HEK293 (cell line): Measurements from ENCODE around the gene SGIP1.
A peak's percentile ranks its signal among the peaks of the same experiment; 100 is the strongest.
"Not testable (repeated sequence)": the region's sequence is repeated elsewhere in the genome, so short reads cannot be mapped to it uniquely, and the experiment has no call there.

Experiments
- CTCF ChIA-PET: fragments of 350-600 bp; formaldehyde crosslinking; extraction: SDS; loops from one replicate; lab custom pipeline; 2021; ENCODE audit warnings: antibody characterized with exemption; lab: Yijun Ruan, JAX
- POLR2A ChIA-PET: fragments of 300-600 bp; formaldehyde crosslinking; extraction: SDS; loops from one replicate; lab custom pipeline; 2020; ENCODE audit warnings: antibody characterized with exemption, inconsistent platforms; lab: Yijun Ruan, JAX
- H3K27ac ChIP-seq: fragments of 200-500 bp; sonication (Bioruptor generic); 2 replicates; pipeline ENCODE4 v1.5.1; 2014; ENCODE audit warnings: low read depth, low read length, control low read depth, inconsistent platforms; ENCODE audit errors: extremely low read depth
- H3K36me3 ChIP-seq, 2 experiments: fragments of 200-500 bp in 1 of 2; sonication (Bioruptor generic) in 1 of 2; 1 replicate in 1 of 2; 2 replicates in 1 of 2; pipeline ENCODE4 v1.5.1; 2014 to 2017; ENCODE audit warnings: inconsistent platforms in 2 of 2, low read length in 2 of 2; ENCODE audit not compliant: control insufficient read depth in 2 of 2, insufficient read depth in 1 of 2
- H3K4me1 ChIP-seq: fragments of 200-500 bp; sonication (Bioruptor generic); 2 replicates; pipeline ENCODE4 v1.5.1; 2014; ENCODE audit warnings: mild to moderate bottlenecking, low read length, inconsistent platforms; ENCODE audit not compliant: control insufficient read depth, insufficient read depth
- H3K4me3 ChIP-seq: 2 replicates; pipeline ENCODE4 v1.5.1; 2011; ENCODE audit warnings: low read depth, mild to moderate bottlenecking, control low read depth, low read length, moderate library complexity
- H3K9me3 ChIP-seq: fragments of 200-500 bp; sonication (Bioruptor generic); 2 replicates; pipeline ENCODE4 v1.5.1; 2014; ENCODE audit warnings: low read depth, low read length, inconsistent platforms; ENCODE audit not compliant: control insufficient read depth, insufficient read depth
- KLF1 ChIP-seq: fragments of 450-650 bp; formaldehyde crosslinking; IDR thresholded peaks from 2 replicates; pipeline ENCODE4 v1.5.1; 2016; ENCODE audit warnings: missing biosample characterization, missing genetic modification characterization
- MZF1 ChIP-seq: fragments of 450-650 bp; formaldehyde crosslinking; IDR thresholded peaks from 2 replicates; pipeline ENCODE4 v1.5.1; 2017; ENCODE audit warnings: missing biosample characterization, missing genetic modification characterization, borderline replicate concordance
- SP3 ChIP-seq: fragments of 450-650 bp; formaldehyde crosslinking; IDR thresholded peaks from 2 replicates; pipeline ENCODE4 v1.5.1; 2016; ENCODE audit warnings: missing biosample characterization, missing genetic modification characterization
- ZNF146 ChIP-seq: fragments of 450-650 bp; formaldehyde crosslinking; IDR thresholded peaks from 2 replicates; pipeline ENCODE4 v1.5.1; 2016; ENCODE audit warnings: missing biosample characterization, missing genetic modification characterization
- ZNF354C ChIP-seq: fragments of 450-650 bp; formaldehyde crosslinking; IDR thresholded peaks from 2 replicates; pipeline ENCODE4 v1.5.1; 2016; ENCODE audit warnings: missing biosample characterization, missing genetic modification characterization, low read depth, borderline replicate concordance
- ZNF426 ChIP-seq: fragments of 450-650 bp; formaldehyde crosslinking; IDR thresholded peaks from 2 replicates; pipeline ENCODE4 v1.5.1; 2017; ENCODE audit warnings: missing biosample characterization, missing genetic modification characterization, mild to moderate bottlenecking, inconsistent platforms, moderate library complexity
- TF ChIP-seq, protein P1 (sequence below): fragments of 450-650 bp; formaldehyde crosslinking; IDR thresholded peaks from 2 replicates; pipeline ENCODE4 v1.5.1; 2016; ENCODE audit warnings: missing biosample characterization, missing genetic modification characterization, low read depth
- TF ChIP-seq, protein P2 (sequence below): fragments of 450-650 bp; formaldehyde crosslinking; IDR thresholded peaks from 2 replicates; pipeline ENCODE4 v1.5.1; 2016; ENCODE audit warnings: missing biosample characterization, missing genetic modification characterization
- TF ChIP-seq, protein P3 (sequence below): fragments of 450-650 bp; formaldehyde crosslinking; IDR thresholded peaks from 2 replicates; pipeline ENCODE4 v1.5.1; 2016; ENCODE audit warnings: missing biosample characterization, missing genetic modification characterization

SGIP1 gene

DNA sequence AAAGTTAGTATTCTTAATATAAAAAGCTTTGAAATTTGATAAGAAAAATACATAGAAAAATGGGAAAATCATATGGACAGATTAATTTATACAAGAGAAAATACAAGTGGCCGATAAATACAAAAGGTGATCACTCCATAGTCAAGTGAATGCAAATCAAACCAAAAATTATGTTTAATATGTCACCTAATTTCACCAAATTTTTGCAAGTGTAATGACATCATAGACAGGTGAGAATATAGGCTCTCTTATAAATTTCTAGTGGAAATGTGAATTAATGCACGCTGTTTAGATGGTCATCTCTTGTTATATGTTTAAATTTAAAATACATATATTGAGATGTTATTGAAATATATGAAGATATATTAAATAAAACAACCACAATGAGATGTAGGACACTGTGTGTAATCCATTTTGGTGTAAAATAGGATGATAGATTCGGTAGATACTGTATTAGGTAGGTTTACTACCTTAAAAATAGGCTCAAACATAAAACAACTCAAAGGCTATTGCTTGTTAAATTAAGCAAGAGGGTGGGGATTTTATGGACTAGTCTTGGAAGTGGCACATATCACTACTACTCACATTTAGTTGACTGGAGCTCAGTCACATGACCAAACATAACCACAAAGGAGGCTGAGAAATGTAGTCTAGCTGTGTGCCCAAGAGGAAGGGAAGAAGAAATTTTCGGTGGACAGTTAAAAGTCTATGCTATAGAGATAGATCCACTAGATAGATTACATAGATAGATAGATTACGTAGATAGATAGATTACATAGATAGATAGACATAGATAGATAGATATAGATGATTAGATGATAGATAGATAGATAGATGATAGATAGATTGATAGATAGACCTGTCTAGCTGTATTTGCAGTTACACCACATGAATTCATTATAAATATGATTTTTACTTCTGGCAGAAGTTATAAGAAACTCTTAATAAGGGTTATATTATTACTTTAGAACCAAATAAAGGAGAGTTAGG is 258.0 kb downstream of the SGIP1 start:
- Histone ChIP-seq H3K4me3 (no peak overlapping the region), H3K4me1 (no peaks in the 10 kb centered on the region), H3K27ac (no peak overlapping the region), H3K9me3 (no peaks in the 10 kb centered on the region), H3K36me3 (no peaks in the 10 kb centered on the region)
- CTCF ChIA-PET: no interaction called here
- POLR2A ChIA-PET: no interaction called here
- TF ChIP-seq ZNF354C (tag by site-specific recombination): no peak
- TF ChIP-seq KLF1: no peak
- no peak for TF ChIP-seq ZNF426 (tag by site-specific recombination)
- TF ChIP-seq, protein P1, sequence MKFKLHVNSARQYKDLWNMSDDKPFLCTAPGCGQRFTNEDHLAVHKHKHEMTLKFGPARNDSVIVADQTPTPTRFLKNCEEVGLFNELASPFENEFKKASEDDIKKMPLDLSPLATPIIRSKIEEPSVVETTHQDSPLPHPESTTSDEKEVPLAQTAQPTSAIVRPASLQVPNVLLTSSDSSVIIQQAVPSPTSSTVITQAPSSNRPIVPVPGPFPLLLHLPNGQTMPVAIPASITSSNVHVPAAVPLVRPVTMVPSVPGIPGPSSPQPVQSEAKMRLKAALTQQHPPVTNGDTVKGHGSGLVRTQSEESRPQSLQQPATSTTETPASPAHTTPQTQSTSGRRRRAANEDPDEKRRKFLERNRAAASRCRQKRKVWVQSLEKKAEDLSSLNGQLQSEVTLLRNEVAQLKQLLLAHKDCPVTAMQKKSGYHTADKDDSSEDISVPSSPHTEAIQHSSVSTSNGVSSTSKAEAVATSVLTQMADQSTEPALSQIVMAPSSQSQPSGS (tag by site-specific recombination): peak; percentile 63
- TF ChIP-seq MZF1 (tag by site-specific recombination): peak; percentile 86; the same call in 1 of the 2 replicates
- TF ChIP-seq ZNF146 (tag by site-specific recombination): no peak
- no peak for TF ChIP-seq SP3

DNA sequence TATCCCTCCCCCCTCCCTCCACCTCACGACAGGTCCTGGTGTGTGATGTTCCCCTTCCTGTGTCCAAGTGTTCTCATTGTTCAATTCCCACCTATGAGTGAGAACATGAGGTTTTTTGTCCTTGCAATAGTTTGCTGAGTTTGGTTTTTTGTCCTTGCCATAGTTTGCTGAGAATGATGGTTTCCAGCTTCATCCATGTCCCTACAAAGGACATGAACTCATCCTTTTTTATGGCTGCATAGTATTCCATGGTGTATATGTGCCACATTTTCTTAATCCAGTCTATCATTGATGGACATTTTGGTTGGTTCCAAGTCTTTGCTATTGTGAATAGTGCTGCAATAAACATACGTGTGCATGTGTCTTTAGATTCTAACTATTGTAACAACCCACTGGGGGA is 261.9 kb downstream of the SGIP1 start:
- CTCF ChIA-PET, POLR2A ChIA-PET, H3K27ac ChIP-seq: not testable (repeated sequence)

More for the DNA sequence above, 261.9 kb downstream of the SGIP1 start:
- not testable (repeated sequence) for H3K4me3 ChIP-seq, H3K36me3 ChIP-seq, H3K4me1 ChIP-seq, H3K9me3 ChIP-seq
- TF ChIP-seq ZNF146 (tag by site-specific recombination): peak; percentile 97
- TF ChIP-seq, protein P2, sequence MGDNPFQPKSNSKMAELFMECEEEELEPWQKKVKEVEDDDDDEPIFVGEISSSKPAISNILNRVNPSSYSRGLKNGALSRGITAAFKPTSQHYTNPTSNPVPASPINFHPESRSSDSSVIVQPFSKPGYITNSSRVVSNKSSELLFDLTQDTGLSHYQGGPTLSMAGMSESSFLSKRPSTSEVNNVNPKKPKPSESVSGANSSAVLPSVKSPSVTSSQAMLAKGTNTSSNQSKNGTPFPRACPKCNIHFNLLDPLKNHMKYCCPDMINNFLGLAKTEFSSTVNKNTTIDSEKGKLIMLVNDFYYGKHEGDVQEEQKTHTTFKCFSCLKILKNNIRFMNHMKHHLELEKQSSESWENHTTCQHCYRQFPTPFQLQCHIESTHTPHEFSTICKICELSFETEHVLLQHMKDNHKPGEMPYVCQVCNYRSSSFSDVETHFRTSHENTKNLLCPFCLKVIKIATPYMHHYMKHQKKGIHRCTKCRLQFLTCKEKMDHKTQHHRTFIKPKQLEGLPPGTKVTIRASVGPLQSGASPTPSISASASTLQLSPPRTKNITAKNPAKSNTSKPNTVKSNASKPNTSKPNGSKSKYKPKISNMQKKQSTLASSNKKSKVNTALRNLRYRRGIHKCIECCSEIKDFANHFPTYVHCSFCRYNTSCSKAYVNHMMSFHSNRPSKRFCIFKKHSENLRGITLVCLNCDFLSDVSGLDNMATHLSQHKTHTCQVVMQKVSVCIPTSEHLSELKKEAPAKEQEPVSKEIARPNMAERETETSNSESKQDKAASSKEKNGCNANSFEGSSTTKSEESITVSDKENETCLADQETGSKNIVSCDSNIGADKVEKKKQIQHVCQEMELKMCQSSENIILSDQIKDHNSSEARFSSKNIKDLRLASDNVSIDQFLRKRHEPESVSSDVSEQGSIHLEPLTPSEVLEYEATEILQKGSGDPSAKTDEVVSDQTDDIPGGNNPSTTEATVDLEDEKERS (tag by site-specific recombination): 0 out of 2 replicates have a peak, but pooled peaks have one; percentile 65
- TF ChIP-seq, protein P3, sequence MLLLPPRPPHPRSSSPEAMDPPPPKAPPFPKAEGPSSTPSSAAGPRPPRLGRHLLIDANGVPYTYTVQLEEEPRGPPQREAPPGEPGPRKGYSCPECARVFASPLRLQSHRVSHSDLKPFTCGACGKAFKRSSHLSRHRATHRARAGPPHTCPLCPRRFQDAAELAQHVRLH (tag by site-specific recombination): peak; percentile 61; the same call in 1 of the 2 replicates
